ENCODE results near the gene ADD1. TPM values are rescaled to one million over a fixed set of nuclear protein-coding genes. Genes with fewer than 3 reads are reported as not detected.

Gene ADD1
- total and polyA plus RNA-seq, 11 donors: 179 to 275 (median 215) TPM

DNA sequence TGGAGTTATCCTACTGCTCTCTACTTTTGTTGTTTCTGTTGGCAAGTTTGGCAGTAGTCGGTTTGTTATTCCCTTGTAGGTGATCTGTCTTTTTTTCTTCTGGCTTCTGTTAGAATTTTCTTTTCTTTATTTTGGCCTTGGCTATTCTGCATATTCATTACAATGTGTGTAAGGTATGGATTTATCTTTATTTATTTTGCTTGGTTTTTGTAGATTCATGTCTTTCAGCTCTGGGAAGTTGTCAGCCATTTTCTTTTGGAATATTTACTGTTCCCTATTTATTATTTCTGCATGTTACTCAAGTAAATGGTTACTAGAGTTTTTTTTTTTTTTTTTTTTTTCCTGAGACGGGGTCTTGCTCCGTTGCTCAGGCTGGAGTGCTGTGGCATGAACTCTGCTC lies 12.6 kb downstream of the ADD1 start:
- peaks cover 25 to 97% (median 84%) of the 10 kb centered on the region in 12 donors for H3K4me1 ChIP-seq
- peak overlapping the region in 2 of 12 donors; percentile 0 to 21 for H3K27ac ChIP-seq
- H3K36me3 ChIP-seq: peaks cover 0 to 24% (median 11%) of the 10 kb centered on the region in 9 donors
- intact Hi-C loops (cut with DNase I): no loop called here
- ATAC-seq: no peak
- H3K9me3 ChIP-seq: no peaks in the 10 kb centered on the region
- DNase-seq: no peak
- no peak overlapping the region for H3K4me3 ChIP-seq
- TF ChIP-seq, protein P1, sequence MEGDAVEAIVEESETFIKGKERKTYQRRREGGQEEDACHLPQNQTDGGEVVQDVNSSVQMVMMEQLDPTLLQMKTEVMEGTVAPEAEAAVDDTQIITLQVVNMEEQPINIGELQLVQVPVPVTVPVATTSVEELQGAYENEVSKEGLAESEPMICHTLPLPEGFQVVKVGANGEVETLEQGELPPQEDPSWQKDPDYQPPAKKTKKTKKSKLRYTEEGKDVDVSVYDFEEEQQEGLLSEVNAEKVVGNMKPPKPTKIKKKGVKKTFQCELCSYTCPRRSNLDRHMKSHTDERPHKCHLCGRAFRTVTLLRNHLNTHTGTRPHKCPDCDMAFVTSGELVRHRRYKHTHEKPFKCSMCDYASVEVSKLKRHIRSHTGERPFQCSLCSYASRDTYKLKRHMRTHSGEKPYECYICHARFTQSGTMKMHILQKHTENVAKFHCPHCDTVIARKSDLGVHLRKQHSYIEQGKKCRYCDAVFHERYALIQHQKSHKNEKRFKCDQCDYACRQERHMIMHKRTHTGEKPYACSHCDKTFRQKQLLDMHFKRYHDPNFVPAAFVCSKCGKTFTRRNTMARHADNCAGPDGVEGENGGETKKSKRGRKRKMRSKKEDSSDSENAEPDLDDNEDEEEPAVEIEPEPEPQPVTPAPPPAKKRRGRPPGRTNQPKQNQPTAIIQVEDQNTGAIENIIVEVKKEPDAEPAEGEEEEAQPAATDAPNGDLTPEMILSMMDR (IDR thresholded peaks at IDR 0.05): no peak
- no peak for TF ChIP-seq POLR2A (IDR thresholded peaks at IDR 0.05)
- 94 to 96% (median 94%) methylated on average over 3 of the region's 3 CpGs for WGBS, 4 donors
- H3K27me3 ChIP-seq: no peaks in the 10 kb centered on the region

DNA sequence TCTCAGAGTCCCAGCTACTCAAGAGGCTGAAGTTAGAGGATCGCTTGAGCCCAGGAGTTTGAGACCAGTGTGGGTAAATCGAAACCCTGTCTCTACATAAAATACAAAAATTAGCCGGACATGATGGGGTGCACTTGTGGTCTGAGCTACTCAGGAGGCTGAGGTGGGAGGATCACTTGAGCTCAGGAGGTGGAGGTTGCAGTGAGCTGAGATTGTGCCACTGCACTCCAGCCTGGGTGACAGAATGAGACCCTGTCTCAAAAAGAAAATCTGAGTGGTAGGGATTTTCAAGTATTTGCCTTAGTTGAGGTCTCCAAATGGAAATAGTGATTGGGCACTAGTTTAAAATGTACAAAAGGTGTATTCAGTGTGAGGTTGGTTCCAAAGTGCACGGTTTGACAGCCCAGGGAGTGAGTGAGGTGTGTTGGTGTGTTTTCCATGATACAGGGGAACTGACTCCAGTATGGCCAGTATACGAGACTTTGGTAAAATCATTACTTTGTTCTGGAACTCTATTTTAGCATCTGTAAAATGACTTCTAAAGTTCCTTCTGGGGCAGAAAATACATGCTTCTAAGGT lies 13.8 kb downstream of the ADD1 start:
- intact Hi-C loops (cut with DNase I): no loop called here
- H3K27ac ChIP-seq: peak overlapping the region in 4 of 12 donors; percentile 1 to 75 (median 21)

DNA sequence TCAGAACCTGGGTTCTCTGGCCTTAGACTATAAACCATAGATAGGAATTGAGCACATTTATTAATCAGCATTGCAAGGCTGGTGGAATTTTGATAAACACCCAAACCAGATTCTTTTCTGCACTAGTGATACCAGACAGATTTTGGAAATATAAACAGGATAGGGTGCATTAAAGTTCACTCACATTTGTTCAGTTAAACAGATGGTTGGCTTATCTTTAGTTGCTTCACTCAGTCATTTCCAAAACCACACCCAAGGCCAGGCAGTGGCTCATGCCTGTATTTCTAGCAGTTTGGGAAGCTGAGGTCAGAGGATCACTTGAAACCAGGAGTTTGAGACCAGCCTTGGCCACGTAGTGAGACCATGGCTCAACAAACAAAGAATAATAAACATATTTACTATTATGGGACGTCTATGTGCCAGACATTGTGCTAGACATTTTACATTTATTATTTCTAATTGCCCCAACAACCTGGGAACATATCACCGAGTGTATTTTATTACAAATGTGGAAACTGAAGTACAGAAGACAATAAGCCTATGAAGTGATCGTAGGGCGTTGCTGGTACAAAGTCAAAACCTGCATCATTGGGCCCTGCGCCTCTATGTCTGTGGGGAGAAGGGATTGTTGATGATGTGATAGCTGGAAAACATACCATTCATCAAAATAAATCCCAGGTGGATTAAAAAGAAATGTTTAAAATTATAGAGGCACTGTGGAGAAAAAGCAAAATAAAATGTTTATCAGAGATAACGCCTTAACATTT lies 15.0 kb downstream of the ADD1 start:
- ATAC-seq: peak in 3 of 4 donors; percentile 39 to 57 (median 53)
- peaks cover 21 to 98% (median 86%) of the 10 kb centered on the region in 12 donors for H3K4me1 ChIP-seq
- no peaks in the 10 kb centered on the region for H3K27me3 ChIP-seq
- WGBS, 4 donors: 52 to 63% (median 56%) methylated on average over 7 of the region's 7 CpGs
- H3K27ac ChIP-seq: peak overlapping the region; percentile 54 to 79 (median 68)
- no peak overlapping the region for H3K4me3 ChIP-seq
- intact Hi-C loops (cut with DNase I): no loop called here
- peak in 2 of 5 donors; percentile 53 to 59 for DNase-seq
- H3K36me3 ChIP-seq: peaks cover 0 to 18% (median 8%) of the 10 kb centered on the region in 9 donors
- no peaks in the 10 kb centered on the region for H3K9me3 ChIP-seq
- TF ChIP-seq POLR2A (IDR thresholded peaks at IDR 0.05): no peak
- TF ChIP-seq, protein P1 (IDR thresholded peaks at IDR 0.05): no peak

More for the DNA sequence above, 13.8 kb downstream of the ADD1 start:
- 93 to 97% (median 95%) methylated on average over 5 of the region's 5 CpGs for WGBS, 4 donors
- H3K36me3 ChIP-seq: peaks cover 0 to 24% (median 11%) of the 10 kb centered on the region in 9 donors
- H3K9me3 ChIP-seq: no peaks in the 10 kb centered on the region
- H3K4me1 ChIP-seq: peaks cover 25 to 98% (median 86%) of the 10 kb centered on the region in 12 donors
- TF ChIP-seq, protein P1 (IDR thresholded peaks at IDR 0.05): no peak
- TF ChIP-seq POLR2A (IDR thresholded peaks at IDR 0.05): no peak
- DNase-seq (no peak), ATAC-seq (no peak)
- no peaks in the 10 kb centered on the region for H3K27me3 ChIP-seq
- no peak overlapping the region for H3K4me3 ChIP-seq

DNA sequence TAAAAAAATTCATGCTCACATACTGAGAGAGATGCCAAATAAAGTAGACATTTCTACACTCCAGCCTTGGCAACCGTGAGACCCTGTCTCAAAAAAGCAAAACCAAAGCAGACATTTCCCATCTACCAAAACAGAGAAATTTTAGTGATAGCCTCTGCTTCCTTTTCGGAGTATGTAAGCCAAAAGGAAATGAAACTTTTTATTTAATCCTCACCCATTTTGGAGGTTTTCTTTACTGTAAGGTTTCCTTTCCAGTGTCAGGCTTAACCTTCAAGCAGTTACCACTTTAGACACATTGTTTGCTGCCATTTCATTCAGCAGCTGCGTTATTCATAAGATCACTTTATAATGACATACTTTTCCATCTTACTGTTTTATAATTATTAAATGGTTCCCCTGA lies 15.9 kb downstream of the ADD1 start:
- Histone ChIP-seq H3K27ac (peak overlapping the region; percentile 54 to 84 (median 72)), H3K36me3 (peaks cover 0 to 10% (median 0%) of the 10 kb centered on the region in 9 donors), H3K27me3 (no peaks in the 10 kb centered on the region), H3K4me1 (peaks cover 27 to 98% (median 88%) of the 10 kb centered on the region in 12 donors), H3K4me3 (peak overlapping the region in 1 of 12 donors; percentile 16), H3K9me3 (no peaks in the 10 kb centered on the region)
- no peak for TF ChIP-seq POLR2A (IDR thresholded peaks at IDR 0.05)
- TF ChIP-seq, protein P1 (IDR thresholded peaks at IDR 0.05): no peak
- intact Hi-C loops (cut with DNase I): no loop called here
- WGBS, 4 donors: 35 to 45% (median 36%) methylated on average over 3 of the region's 3 CpGs
- ATAC-seq: no peak
- no peak for DNase-seq

All from heart left ventricle (tissue), 16 donors.